ENCODE results near the gene IFNA1. TPM values are rescaled to one million over a fixed set of nuclear protein-coding genes. Genes with fewer than 3 reads are reported as not detected.

IFNA1 gene
- total and polyA plus RNA-seq, 2 donors (not counting 1 experiment from before 2014, with no cell fraction given): not detected

DNA sequence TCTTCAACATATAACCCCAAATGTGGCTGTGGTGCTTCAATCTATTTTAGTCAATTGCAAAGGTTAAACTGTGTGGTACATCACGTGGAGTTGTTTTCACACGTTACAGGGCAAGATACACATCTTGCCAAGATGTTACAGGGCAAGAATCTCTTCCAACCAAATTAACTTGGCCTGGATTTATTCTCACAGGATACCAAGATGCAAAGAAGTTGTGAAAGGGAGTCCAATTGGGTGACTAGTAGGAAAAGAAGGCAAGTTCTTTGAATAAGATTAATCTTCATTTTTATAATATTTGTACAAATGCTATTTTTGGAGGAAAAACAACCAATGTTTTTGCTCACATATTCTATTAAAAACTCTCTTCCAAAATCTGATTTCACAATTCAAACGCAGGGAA lies 36.1 kb upstream of the IFNA1 start:
- Histone ChIP-seq H3K36me3 (ENCODE audit: control insufficient read depth, insufficient read depth, low read length) (no peaks in the 10 kb centered on the region), H3K4me3 (replicated peaks in 1 of 4; ENCODE audit: control extremely low read depth in 1 of 4, insufficient read depth in 1 of 4, low read depth in 3 of 4, low read length in 4 of 4) (no peak overlapping the region), H3K4me1 (ENCODE audit: control insufficient read depth, extremely low read depth, insufficient read depth, low read length) (no peaks in the 10 kb centered on the region), H3K79me2 (ENCODE audit: control insufficient read depth, insufficient read depth, low read length) (no peaks in the 10 kb centered on the region), H2AFZ (ENCODE audit: low read length) (no peak overlapping the region), H3K27ac (ENCODE audit: insufficient read depth, low read length) (no peak overlapping the region), H3K4me2 (ENCODE audit: extremely low read depth, insufficient read depth, low read length) (no peak overlapping the region), H4K20me1 (ENCODE audit: control insufficient read depth, extremely low read depth, insufficient read depth, low read length) (no peaks in the 10 kb centered on the region), H3K9ac (ENCODE audit: insufficient read depth, low read length) (no peak overlapping the region), H3K27me3 (ENCODE audit: control insufficient read depth, insufficient read depth, low read length) (peaks cover 27% of the 10 kb centered on the region), H3K9me3 (ENCODE audit: control insufficient read depth, insufficient read depth, low read depth, low read length) (no peaks in the 10 kb centered on the region)
- no peak for TF ChIP-seq EZH2 (IDR thresholded peaks at IDR 0.05; ENCODE audit: low read length, missing control alignments)
- TF ChIP-seq, protein P1, sequence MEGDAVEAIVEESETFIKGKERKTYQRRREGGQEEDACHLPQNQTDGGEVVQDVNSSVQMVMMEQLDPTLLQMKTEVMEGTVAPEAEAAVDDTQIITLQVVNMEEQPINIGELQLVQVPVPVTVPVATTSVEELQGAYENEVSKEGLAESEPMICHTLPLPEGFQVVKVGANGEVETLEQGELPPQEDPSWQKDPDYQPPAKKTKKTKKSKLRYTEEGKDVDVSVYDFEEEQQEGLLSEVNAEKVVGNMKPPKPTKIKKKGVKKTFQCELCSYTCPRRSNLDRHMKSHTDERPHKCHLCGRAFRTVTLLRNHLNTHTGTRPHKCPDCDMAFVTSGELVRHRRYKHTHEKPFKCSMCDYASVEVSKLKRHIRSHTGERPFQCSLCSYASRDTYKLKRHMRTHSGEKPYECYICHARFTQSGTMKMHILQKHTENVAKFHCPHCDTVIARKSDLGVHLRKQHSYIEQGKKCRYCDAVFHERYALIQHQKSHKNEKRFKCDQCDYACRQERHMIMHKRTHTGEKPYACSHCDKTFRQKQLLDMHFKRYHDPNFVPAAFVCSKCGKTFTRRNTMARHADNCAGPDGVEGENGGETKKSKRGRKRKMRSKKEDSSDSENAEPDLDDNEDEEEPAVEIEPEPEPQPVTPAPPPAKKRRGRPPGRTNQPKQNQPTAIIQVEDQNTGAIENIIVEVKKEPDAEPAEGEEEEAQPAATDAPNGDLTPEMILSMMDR (conservative IDR thresholded peaks at IDR 0.05 in 1 of 2, IDR thresholded peaks at IDR 0.05 in 1 of 2; ENCODE audit: low read depth in 1 of 2, low read length in 2 of 2): no peak
- DNase-seq (ENCODE audit: low read depth in 2 of 2): no peak

DNA sequence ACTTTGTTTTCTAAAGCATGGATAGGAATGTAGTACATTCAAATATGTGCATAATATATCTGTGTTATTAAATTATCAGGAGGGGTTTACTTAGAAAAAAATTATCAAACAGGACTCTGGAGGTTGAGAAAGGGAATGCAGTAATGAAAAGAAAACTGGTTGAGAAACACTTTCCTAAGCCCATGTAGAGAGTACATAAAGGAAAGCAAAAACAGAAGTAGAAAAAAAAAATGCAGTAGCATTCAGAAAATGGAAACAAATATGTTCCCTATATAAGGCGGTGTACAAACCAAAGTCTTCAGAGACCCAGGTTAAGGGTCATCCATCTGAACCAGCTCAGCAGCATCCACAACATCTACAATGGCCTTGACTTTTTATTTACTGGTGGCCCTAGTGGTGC lies 31.4 kb upstream of the IFNA1 start, which contains the start of gene IFNA8:
IFNA8 (plus strand) TSS at position 301 of the 400 bp plus-strand sequence; CDS start at position 361, 60 bp downstream.
- Histone ChIP-seq H3K36me3 (ENCODE audit: control insufficient read depth, insufficient read depth, low read length) (no peaks in the 10 kb centered on the region), H3K27me3 (ENCODE audit: control insufficient read depth, insufficient read depth, low read length) (peaks cover 3% of the 10 kb centered on the region), H3K27ac (ENCODE audit: insufficient read depth, low read length) (no peak within 1 kb of the TSS), H3K79me2 (ENCODE audit: control insufficient read depth, insufficient read depth, low read length) (no peaks in the 10 kb centered on the region), H4K20me1 (ENCODE audit: control insufficient read depth, extremely low read depth, insufficient read depth, low read length) (no peaks in the 10 kb centered on the region), H3K4me2 (ENCODE audit: extremely low read depth, insufficient read depth, low read length) (no peak within 1 kb of the TSS), H3K4me3 (replicated peaks in 1 of 4; ENCODE audit: control extremely low read depth in 1 of 4, insufficient read depth in 1 of 4, low read depth in 3 of 4, low read length in 4 of 4) (no peak within 1 kb of the TSS), H3K9ac (ENCODE audit: insufficient read depth, low read length) (no peak within 1 kb of the TSS), H2AFZ (ENCODE audit: low read length) (no peak within 1 kb of the TSS), H3K9me3 (ENCODE audit: control insufficient read depth, insufficient read depth, low read depth, low read length) (no peaks in the 10 kb centered on the region), H3K4me1 (ENCODE audit: control insufficient read depth, extremely low read depth, insufficient read depth, low read length) (no peaks in the 10 kb centered on the region)
- no peak for DNase-seq (ENCODE audit: low read depth in 2 of 2)
- TF ChIP-seq EZH2 (IDR thresholded peaks at IDR 0.05; ENCODE audit: low read length, missing control alignments): no peak
- TF ChIP-seq, protein P1 (conservative IDR thresholded peaks at IDR 0.05 in 1 of 2, IDR thresholded peaks at IDR 0.05 in 1 of 2; ENCODE audit: low read depth in 1 of 2, low read length in 2 of 2): no peak

DNA sequence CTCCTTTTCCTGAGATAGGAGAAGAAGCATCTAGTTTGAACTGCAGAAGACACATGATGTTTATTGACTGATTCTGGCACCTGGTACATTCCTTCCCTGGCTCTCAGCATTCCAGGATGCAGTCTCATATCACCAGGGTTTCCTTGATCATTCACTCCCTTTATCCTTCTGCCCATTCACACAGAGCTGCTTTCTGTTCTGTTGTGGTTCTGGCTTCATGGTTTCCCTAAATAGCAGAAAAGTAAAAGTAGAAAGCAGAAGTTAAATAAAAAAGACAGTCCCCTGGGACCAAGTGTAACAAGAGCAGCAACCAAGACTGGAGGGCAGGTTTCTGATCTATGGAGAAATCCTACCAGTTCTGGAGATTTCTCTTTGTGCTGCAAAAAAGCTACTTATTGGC lies 28.1 kb upstream of the IFNA1 start:
- no peaks in the 10 kb centered on the region for H3K9me3 ChIP-seq (ENCODE audit: control insufficient read depth, insufficient read depth, low read depth, low read length)
- H3K4me1 ChIP-seq (ENCODE audit: control insufficient read depth, extremely low read depth, insufficient read depth, low read length): no peaks in the 10 kb centered on the region
- H4K20me1 ChIP-seq (ENCODE audit: control insufficient read depth, extremely low read depth, insufficient read depth, low read length): no peaks in the 10 kb centered on the region
- no peak overlapping the region for H3K4me3 ChIP-seq (replicated peaks in 1 of 4; ENCODE audit: control extremely low read depth in 1 of 4, insufficient read depth in 1 of 4, low read depth in 3 of 4, low read length in 4 of 4)
- H3K36me3 ChIP-seq (ENCODE audit: control insufficient read depth, insufficient read depth, low read length): no peaks in the 10 kb centered on the region
- peaks cover 5% of the 10 kb centered on the region for H3K27me3 ChIP-seq (ENCODE audit: control insufficient read depth, insufficient read depth, low read length)
- TF ChIP-seq EZH2 (IDR thresholded peaks at IDR 0.05; ENCODE audit: low read length, missing control alignments): no peak
- TF ChIP-seq, protein P1 (conservative IDR thresholded peaks at IDR 0.05 in 1 of 2, IDR thresholded peaks at IDR 0.05 in 1 of 2; ENCODE audit: low read depth in 1 of 2, low read length in 2 of 2): no peak
- H3K79me2 ChIP-seq (ENCODE audit: control insufficient read depth, insufficient read depth, low read length): no peaks in the 10 kb centered on the region
- H2AFZ ChIP-seq (ENCODE audit: low read length): no peak overlapping the region
- no peak for DNase-seq (ENCODE audit: low read depth in 2 of 2)
- no peak overlapping the region for H3K27ac ChIP-seq (ENCODE audit: insufficient read depth, low read length)
- no peak overlapping the region for H3K9ac ChIP-seq (ENCODE audit: insufficient read depth, low read length)
- no peak overlapping the region for H3K4me2 ChIP-seq (ENCODE audit: extremely low read depth, insufficient read depth, low read length)

Measured in fibroblast of lung (primary cell).